Colonic mucosa (tissue), 4 donors: ENCODE measurements around the gene TAC3. TPM values are rescaled to one million over a fixed set of nuclear protein-coding genes. Genes with fewer than 3 reads are reported as not detected.
"Not testable (repeated sequence)": the region's sequence is repeated elsewhere in the genome, so short reads cannot be mapped to it uniquely, and the experiment has no call there.

ENCODE experiments used
- DNase-seq: peaks from one replicate; pipeline ENCODE4 v3.0.0-alpha.2; 2020
- H3K27ac ChIP-seq: fragments of 200-600 bp; one replicate; pipeline ENCODE4 v1.8.0; 2021
- H3K27me3 ChIP-seq: fragments of 200-600 bp; one replicate; pipeline ENCODE4 v1.8.0; 2021
- H3K36me3 ChIP-seq: fragments of 200-600 bp; one replicate; pipeline ENCODE4 v1.8.0; 2021
- H3K4me1 ChIP-seq: fragments of 200-600 bp; one replicate; pipeline ENCODE4 v1.8.0; 2021; ENCODE audit warnings: mild to moderate bottlenecking
- H3K4me3 ChIP-seq: fragments of 200-600 bp; one replicate; pipeline ENCODE4 v1.8.0; 2021
- H3K9ac ChIP-seq, 2 donors: one replicate each; pipeline ENCODE4 v1.7.0; 2013; ENCODE audit warnings: control low read depth in 2 of 2, low read depth in 2 of 2, low read length in 2 of 2
- H3K9me3 ChIP-seq: fragments of 200-600 bp; one replicate; pipeline ENCODE4 v1.8.0; 2021
- intact Hi-C: fragments of 100-400 bp; cut with DNase I; formaldehyde crosslinking; loops from one replicate; pipeline ENCODE4 v1.14.1; 2022
- total RNA-seq, 2 donors: library from RNA; stranded (reverse); fragmentation: NEBNext Ultra II Directional in 1 of 2; extraction: Animal tissue kit (Norgen Biotek cat#: 25700) in 1 of 2; gene quantifications; one replicate each; pipeline ENCODE4 v1.2.1, GENCODE V29; 2021
- TF ChIP-seq, protein P1 (sequence below): fragments of 200-600 bp; IDR thresholded peaks from one replicate; pipeline ENCODE4 v1.8.0; 2022; ENCODE audit warnings: antibody characterized with exemption, mild to moderate bottlenecking
- donor health status: healthy.
- donor health status: DM: no; HTN: no; CAD: no.
- donor health status: DM: no; HTN: no; CAD: no.

The TAC3 gene
- total RNA-seq, 2 donors from 2014 or later, result 1.9 TPM

DNA sequence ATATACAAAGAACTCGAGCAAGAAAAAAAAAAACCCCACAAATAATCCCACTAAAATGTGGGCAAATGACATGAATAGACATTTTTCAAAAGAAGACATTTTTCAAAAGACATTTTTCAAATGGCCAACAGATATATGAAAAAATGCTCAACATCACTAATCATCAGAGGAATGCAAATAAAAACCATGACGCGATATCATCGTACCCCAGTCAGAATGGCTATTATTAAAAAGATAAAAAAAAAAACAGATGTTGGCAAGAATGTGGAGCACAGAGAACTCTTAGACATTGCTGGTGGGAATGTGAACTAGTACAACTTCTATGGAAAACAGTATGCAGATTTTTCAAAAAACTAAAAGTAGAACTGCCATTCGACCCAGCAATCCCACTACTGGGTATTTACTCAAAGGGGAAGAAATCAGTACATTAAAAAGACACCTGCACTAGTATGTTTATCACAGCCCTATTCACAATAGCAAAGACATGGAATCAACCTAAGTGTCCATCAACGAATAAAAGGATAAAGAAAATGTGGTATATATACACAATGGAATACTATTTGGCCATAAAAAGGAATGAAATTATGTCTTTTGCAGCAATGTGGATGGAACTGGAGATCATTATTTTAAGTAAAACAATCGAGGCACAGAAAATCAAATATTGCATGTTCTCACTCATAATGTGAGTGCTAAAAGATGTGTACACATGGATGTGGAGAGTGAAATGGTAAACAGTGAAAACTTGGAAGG lies 26.3 kb downstream of the TAC3 start:
- intact Hi-C loops, result no loop called here
- TF ChIP-seq, protein P1, sequence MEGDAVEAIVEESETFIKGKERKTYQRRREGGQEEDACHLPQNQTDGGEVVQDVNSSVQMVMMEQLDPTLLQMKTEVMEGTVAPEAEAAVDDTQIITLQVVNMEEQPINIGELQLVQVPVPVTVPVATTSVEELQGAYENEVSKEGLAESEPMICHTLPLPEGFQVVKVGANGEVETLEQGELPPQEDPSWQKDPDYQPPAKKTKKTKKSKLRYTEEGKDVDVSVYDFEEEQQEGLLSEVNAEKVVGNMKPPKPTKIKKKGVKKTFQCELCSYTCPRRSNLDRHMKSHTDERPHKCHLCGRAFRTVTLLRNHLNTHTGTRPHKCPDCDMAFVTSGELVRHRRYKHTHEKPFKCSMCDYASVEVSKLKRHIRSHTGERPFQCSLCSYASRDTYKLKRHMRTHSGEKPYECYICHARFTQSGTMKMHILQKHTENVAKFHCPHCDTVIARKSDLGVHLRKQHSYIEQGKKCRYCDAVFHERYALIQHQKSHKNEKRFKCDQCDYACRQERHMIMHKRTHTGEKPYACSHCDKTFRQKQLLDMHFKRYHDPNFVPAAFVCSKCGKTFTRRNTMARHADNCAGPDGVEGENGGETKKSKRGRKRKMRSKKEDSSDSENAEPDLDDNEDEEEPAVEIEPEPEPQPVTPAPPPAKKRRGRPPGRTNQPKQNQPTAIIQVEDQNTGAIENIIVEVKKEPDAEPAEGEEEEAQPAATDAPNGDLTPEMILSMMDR, result no peak
- Histone ChIP-seq H3K27me3 (no peaks in the 10 kb centered on the region), H3K4me1 (no peaks in the 10 kb centered on the region), H3K36me3 (no peaks in the 10 kb centered on the region), H3K4me3 (no peak overlapping the region), H3K9ac (no peak overlapping the region), H3K9me3 (no peaks in the 10 kb centered on the region), H3K27ac (no peak overlapping the region)
- no peak for DNase-seq

GRCh38 chr12:56988207-56988739 lies 28.1 kb downstream of the TAC3 start:
- TF ChIP-seq, protein P1, result no peak
- H3K9ac ChIP-seq, result no peak overlapping the region
- no peak for DNase-seq
- no peaks in the 10 kb centered on the region for H3K4me1 ChIP-seq
- H3K9me3 ChIP-seq, result no peaks in the 10 kb centered on the region
- no peaks in the 10 kb centered on the region for H3K36me3 ChIP-seq
- H3K4me3 ChIP-seq, result no peak overlapping the region
- no peaks in the 10 kb centered on the region for H3K27me3 ChIP-seq
- intact Hi-C loops, result no loop called here
- no peak overlapping the region for H3K27ac ChIP-seq

- H3K36me3 ChIP-seq, result no peaks in the 10 kb centered on the region
- H3K27ac ChIP-seq, result no peak overlapping the region
- H3K4me3 ChIP-seq, result no peak overlapping the region
- intact Hi-C loops, result loop anchor here (2.0 kb wide), 2 partner anchors 147 to 229 kb away; no protein-coding TSS in a partner anchor
- no peaks in the 10 kb centered on the region for H3K27me3 ChIP-seq
- peak; percentile 82 for DNase-seq
- H3K9me3 ChIP-seq, result no peaks in the 10 kb centered on the region
- TF ChIP-seq, protein P1, result peak; percentile 90
- no peak overlapping the region for H3K9ac ChIP-seq
- H3K4me1 ChIP-seq, result no peaks in the 10 kb centered on the region
Measured at GRCh38 chr12:56987551-56988053, 28.7 kb downstream of the TAC3 start.

GRCh38 chr12:56987011-56987410 lies 29.3 kb downstream of the TAC3 start:
- intact Hi-C loops, result loop anchor here (2.0 kb wide), 2 partner anchors 146 to 228 kb away; no protein-coding TSS in a partner anchor
- no peaks in the 10 kb centered on the region for H3K36me3 ChIP-seq
- H3K27me3 ChIP-seq, result no peaks in the 10 kb centered on the region
- H3K4me1 ChIP-seq, result no peaks in the 10 kb centered on the region
- TF ChIP-seq, protein P1, result no peak
- no peak for DNase-seq
- peak overlapping the region in 1 of 2 donors; percentile 2 for H3K9ac ChIP-seq
- H3K4me3 ChIP-seq, result no peak overlapping the region
- H3K27ac ChIP-seq, result no peak overlapping the region
- H3K9me3 ChIP-seq, result no peaks in the 10 kb centered on the region

DNA sequence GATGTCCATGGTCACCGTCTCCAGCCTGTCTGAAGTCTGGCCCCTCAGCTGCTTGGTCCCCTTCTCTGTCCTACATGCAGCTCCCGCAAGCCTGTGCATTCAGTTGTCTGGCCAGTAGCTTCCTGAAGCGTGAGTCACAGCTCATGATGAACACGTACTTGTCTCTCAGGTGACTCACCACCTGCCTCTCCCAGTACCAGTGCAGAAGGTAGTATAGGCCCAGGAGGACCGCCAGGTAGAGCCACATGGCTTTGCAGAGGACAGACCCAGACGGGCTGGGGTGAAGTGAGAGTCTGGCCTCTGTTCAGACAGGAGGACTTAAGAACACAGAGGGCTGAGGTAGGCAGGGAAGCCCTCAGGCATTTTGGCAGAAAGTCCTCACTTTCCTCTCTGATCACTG lies 30.6 kb downstream of the TAC3 start:
- H3K4me1 ChIP-seq, H3K27me3 ChIP-seq, H3K4me3 ChIP-seq, DNase-seq, H3K9me3 ChIP-seq, H3K27ac ChIP-seq, H3K9ac ChIP-seq, H3K36me3 ChIP-seq: not testable (repeated sequence)
- intact Hi-C loops, result loop anchor here (2.0 kb wide), 2 partner anchors 145 to 227 kb away; no protein-coding TSS in a partner anchor

DNA sequence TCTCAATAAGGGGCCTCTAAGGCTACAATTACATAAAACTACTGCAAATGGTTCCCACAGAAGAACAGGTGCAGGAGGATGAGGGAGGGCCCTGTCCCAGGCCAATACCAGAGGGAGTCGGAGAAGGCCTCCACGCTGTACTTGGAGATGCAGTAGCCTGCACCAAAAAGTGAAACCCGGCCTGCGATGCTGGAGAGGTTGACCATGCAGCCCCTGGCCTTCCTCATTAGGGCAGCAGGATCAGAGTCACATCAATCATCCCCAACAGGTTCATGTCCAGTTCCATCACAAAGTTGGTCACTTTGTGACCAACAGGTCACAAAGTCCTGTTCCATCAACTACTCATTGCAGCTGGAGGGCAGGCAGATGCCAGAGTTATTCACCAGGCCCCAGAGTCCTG lies 32.9 kb downstream of the TAC3 start:
- no peaks in the 10 kb centered on the region for H3K4me1 ChIP-seq
- no peak for DNase-seq
- no peak overlapping the region for H3K9ac ChIP-seq
- H3K36me3 ChIP-seq, result no peaks in the 10 kb centered on the region
- intact Hi-C loops, result no loop called here
- H3K27ac ChIP-seq, result no peak overlapping the region
- no peaks in the 10 kb centered on the region for H3K27me3 ChIP-seq
- no peak overlapping the region for H3K4me3 ChIP-seq
- H3K9me3 ChIP-seq, result no peaks in the 10 kb centered on the region
- TF ChIP-seq, protein P1, result no peak

- H3K9me3 ChIP-seq, H3K9ac ChIP-seq, H3K36me3 ChIP-seq, DNase-seq, H3K27ac ChIP-seq, H3K27me3 ChIP-seq, intact Hi-C loops, H3K4me3 ChIP-seq, H3K4me1 ChIP-seq: not testable (repeated sequence)
Measured at GRCh38 chr12:56982578-56983236, 33.6 kb downstream of the TAC3 start.
